ENCODE measurements around the gene PAH.

- TF ChIP-seq KLF10 (tag by site-specific recombination; IDR thresholded peaks at IDR 0.05) (no peak), CTCF (tag by site-specific recombination; IDR thresholded peaks at IDR 0.05) (no peak), ZNF596 (tag by site-specific recombination; IDR thresholded peaks at IDR 0.05) (no peak), ZNF26 (tag by site-specific recombination; IDR thresholded peaks at IDR 0.05) (no peak), ZNF449 (tag by site-specific recombination; IDR thresholded peaks at IDR 0.05) (no peak), ZIC2 (tag by site-specific recombination; IDR thresholded peaks at IDR 0.05) (no peak), YY1 (tag by site-specific recombination; IDR thresholded peaks at IDR 0.05) (no peak), ZSCAN18 (tag by site-specific recombination; IDR thresholded peaks at IDR 0.05) (no peak), ZNF132 (tag by site-specific recombination; IDR thresholded peaks at IDR 0.05; ENCODE audit: borderline replicate concordance) (no peak)
Observed at GRCh38 chr12:102954134-102954533, 37.1 kb upstream of the PAH start.
